ENCODE data around the gene PRXL2C.

The PRXL2C gene

GRCh38 chr9:96609732-96610131, 45.4 kb downstream of the PRXL2C start:
- no peak for DNase-seq

GRCh38 chr9:96607971-96608370, 47.1 kb downstream of the PRXL2C start:
- no peak for DNase-seq

- no peak for DNase-seq
Observed at GRCh38 chr9:96605328-96605727, 49.8 kb downstream of the PRXL2C start.

GRCh38 chr9:96604004-96604319, 51.2 kb downstream of the PRXL2C start:
- DNase-seq, result no peak

- DNase-seq, result no peak
Observed at GRCh38 chr9:96603305-96604003, 51.7 kb downstream of the PRXL2C start.

- no peak for DNase-seq
Observed at GRCh38 chr9:96599298-96599697, 55.8 kb downstream of the PRXL2C start.

GRCh38 chr9:96596601-96597111, 58.5 kb downstream of the PRXL2C start:
- no peak for DNase-seq
